HG02610 (cell line): ENCODE data around the gene TMTC2.
"Not testable (repeated sequence)": the region's sequence is repeated elsewhere in the genome, so short reads cannot be mapped to it uniquely, and the experiment has no call there.

Experiments
- ATAC-seq: cut with Tn5 transposase; IDR thresholded peaks from one replicate; pipeline ENCODE4 v1.9.1; 2021; ENCODE audit warnings: mild to moderate bottlenecking, moderate library complexity; ENCODE audit not compliant: unreplicated experiment

TMTC2 gene

DNA sequence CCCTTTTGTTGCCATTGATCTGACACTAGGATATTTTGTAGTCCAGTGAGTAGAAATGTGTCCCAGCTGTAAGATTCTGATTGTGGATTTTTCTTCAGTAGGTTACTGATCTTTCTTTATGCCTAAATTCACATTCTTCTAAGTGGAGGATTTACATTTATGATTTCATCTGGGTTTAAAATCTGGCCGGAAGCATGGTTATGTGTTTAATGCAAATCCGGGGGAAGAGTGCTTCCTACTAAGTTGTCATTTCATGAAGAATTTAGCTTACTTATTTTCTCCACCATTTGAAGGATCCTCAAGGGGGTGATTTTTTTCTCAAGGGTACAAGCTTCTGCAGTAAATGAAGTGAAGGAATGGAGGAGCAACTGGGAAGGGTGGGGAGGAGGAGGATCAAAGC lies 96.7 kb downstream of the TMTC2 start:
- ATAC-seq: no peak

DNA sequence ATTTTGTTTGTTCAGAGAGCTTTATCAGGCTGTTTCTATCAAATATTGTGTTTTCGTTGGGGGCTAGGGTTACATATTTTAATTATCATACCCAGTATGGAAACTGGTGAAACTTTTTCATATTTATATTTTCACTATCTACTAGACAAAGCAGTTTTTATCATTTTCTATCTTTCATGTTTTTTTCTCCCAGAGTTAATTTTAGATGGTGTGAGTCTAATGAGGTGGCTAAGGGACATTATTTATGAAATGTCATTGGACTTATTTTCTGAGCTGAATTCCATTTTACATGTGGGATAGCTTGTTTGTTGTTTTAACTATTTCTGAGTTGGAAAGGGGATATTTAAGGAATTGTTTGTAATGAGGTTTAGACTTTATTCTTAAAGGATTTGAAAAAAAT lies 100.3 kb downstream of the TMTC2 start:
- no peak for ATAC-seq

DNA sequence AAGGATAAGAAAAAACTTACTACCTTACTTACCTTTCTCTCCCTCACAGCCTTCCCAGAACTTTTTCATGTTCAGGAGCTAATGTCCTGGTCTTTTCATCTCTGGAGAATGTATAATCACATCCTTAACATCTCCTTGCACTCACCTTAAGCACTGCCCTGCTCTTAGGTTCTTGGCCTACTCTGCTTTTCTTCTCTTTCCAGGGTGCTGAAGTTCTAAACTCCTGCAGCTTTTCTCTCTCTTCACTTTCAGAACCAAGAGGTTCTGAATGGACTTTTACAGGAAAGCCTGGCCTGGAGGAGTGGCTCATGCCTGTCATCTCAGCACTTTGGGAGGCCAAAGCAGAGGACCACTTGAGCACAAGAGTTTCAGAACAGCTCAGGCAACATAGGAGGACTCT lies 101.9 kb downstream of the TMTC2 start:
- ATAC-seq: no peak

DNA sequence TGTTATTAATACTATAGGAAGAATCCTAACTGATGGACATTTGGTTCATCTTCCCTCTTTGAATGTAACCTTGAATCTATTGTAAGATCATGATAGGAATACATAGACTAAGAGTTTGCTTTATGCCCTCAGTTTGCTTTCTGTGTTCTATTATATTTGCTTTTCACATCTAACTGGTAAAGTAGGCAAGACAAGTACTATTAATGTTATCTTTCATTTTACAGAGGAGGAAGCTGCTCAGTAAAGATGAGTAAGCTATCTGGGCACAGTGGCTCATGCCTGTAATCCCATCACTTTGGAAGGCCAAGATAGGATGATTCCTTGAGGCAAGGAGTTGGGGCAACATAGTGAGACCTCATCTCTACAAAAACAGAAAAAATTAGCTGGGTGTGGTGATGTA lies 103.0 kb downstream of the TMTC2 start:
- no peak for ATAC-seq

DNA sequence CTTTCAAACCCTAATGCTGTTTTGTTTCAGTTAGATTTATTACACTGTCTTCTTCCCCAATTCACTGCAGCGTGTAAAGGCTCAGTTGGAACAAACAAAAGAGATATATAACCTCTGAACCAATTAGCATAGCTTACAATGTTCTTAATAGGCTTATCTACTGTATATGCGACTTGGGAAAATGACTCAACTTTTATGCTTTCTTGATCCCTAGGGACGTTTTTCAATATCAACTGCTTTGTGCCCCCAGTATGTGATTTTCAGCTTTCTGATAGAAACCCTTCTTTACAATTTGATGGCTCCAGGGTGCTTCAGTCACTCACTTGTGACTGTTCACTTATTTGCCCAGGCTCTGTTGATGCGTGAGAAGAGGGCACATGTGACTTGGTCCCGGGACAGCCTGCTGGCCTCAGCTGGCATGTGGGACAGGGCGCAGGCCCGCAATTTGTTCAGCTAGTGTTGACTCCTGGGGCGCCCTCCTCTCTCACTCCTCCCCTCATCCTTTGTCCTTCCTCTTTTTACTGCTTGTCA lies 107.1 kb downstream of the TMTC2 start:
- no peak for ATAC-seq

DNA sequence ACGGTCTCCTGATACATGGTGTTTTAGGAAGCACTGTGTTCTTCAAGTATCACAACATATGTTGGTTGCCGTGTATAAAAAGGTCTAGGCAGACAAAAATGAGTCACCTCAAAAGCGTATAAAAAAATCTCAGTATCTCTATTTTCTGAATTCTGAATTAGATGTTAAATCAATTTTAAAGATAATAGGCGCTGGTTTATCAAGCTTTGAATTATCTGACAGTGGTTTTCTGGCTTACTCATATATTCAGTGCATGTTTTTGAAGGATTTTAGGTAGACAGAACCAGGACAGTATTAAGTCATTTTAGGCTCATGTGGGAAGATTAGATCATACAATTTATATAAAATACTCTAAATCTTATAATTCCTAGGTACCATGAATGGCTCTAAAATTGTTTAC lies 110.8 kb downstream of the TMTC2 start:
- ATAC-seq: no peak

DNA sequence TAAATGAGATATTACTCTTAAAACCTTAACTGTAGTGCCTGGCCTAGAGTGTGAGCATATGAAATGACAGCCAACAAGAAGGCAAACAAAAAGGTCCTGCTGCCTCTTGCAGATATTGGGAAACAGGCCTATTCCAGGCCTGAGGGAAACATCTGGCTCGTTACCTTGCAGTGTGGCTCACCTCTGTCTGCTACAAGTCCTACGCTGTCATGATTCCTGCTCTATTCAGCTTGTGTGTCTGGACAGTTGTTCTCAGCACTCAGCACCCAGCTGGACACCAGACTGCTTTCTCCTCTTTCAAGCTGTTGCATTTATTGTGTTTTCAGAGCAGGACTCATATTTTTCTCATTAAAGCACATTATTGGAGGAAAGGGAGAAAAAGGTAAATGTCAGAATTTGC lies 113.5 kb downstream of the TMTC2 start:
- no peak for ATAC-seq

DNA sequence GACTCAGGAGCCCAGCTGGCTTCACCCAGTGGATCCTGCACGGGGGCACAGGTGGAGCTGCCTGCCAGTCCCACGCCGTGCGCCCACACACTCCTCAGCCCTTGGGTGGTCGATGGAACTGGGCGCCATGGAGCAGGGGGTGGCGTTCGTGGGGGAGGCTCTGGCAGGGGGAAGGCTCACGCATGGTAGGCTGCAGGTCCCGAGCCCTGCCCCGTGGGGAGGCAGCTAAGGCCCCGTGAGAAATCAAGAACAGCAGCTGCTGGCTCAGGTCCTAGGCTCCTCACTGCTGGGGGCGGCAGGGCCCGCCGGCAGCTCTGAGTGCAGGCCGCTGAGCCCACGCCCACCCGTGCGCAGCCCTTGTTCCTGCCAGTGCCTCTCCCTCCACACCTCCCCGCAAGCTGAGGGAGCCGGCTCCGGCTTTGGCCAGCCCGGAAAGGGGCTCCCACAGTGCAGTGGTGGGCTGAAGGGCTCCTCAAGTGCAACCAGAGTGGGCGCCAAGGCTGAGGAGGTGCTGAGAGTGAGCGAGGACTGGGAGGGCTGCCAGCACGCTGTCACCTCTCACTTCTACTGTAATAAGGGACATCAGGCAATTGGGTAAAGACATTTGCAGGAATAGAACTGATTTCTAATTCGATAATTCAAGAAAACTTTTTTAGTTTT lies 115.4 kb downstream of the TMTC2 start:
- ATAC-seq: no peak

DNA sequence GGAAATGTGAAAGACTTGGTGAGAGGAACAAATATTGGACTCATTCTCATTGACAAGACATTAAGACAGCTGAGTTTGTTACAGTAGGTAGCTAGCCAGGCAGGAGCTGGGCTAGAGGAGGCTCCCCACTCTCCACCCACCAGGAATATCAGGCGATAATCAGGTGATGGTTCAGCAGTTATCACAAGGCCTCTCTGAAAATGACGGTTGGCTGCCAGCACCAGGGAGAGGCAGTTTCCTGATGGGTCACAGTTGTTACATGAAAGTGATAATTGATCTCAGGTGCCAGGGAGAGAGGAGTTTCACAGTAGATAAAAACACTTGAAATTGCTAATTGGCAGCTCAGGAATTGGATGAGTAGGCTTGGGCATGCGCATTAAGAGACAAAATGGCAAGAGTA lies 116.5 kb downstream of the TMTC2 start:
- no peak for ATAC-seq

DNA sequence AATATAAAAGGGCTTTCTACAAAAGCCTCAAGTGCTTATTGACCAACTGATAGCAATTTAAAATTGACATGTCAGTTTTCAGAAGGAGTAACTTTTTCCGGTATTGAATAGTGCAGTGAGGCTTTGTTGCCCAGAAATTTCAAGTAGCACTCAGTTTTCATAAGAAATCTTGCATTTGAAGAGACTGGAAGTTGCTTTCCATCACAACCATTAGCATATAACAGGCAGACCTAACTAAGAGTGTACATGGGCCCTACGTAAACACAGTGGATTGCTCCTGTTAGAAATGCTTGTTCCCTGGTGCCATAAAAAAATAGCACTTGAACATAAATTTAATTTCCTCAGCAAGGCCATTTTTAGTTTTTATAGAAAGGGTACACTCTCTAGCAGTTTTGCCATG lies 117.9 kb downstream of the TMTC2 start:
- no peak for ATAC-seq

DNA sequence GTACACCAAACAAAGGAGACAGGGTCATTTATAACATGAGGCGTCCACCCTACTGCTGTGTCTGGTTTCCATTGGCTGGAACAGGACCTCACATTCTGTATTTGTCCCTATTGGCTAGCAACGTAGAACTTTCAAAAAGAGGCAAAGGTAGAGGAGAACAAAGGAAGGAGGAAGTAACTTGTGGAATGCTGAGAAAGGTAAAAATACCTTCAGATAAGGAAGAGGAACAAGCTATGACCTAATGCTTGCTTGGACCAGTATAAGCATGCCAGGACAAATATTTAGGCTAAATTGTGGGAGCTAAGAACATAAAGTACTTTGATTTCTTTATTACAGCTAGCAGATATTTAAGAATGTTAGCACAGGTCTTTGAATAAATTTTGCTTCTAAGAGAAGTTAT lies 118.3 kb downstream of the TMTC2 start:
- ATAC-seq: not testable (repeated sequence)

DNA sequence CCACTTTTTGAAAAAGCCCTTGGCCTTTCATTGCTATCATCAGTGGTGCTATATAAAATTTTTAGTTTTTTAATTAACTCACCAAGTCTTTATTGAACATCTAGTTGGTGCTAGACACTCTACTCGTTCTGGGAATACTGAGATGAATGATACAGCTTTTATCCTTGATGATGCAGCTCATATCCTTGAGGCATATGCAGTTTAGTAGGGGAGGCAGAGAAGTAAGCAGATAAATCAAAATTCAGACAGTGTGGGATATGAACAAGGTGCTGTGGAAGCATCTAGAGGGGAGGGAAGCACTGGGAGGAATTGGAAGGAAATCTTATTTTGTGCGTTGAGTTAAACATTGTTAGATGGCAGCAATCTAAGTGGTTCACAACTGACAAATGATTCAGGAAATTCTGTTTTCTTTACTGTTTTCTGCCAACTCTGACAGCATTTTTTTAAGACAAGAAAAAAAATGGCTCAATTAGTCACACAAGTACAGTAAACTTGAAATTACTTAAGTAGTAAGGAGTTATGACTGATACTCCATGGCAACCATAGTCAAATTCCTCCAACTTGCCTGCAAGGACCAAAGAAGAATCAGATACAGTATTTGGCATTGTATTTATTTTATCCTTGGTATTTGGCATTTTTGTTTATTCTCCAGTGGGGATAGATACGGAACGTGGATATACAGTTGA lies 119.2 kb downstream of the TMTC2 start:
- no peak for ATAC-seq

DNA sequence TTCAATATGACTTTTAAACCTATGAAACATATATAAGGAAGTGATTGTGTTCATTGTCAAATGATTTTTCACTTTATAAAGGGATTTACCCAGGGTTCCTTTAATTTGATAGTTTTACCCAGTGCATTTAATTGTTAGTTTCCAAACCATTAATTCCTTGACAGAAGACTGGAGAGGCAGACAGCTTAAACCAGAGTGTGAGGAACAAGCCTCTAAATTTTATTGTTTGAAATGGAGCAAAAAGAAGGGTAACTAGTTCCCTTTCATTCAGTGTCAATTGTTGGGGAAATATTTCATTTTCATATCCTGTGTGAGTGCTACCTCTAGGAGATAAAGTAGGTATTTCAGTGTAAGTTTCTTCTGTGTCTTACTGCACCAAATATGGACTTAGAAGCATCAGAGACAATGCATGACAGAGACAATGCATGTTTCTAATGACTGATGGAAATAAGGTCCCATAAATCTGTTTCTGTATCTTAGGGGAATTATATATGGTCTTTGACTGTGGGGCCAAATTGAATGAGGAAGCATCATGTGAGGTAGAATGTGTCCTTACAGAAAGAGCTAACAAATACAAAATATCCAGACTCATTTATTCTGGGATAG lies 120.5 kb downstream of the TMTC2 start:
- ATAC-seq: no peak

DNA sequence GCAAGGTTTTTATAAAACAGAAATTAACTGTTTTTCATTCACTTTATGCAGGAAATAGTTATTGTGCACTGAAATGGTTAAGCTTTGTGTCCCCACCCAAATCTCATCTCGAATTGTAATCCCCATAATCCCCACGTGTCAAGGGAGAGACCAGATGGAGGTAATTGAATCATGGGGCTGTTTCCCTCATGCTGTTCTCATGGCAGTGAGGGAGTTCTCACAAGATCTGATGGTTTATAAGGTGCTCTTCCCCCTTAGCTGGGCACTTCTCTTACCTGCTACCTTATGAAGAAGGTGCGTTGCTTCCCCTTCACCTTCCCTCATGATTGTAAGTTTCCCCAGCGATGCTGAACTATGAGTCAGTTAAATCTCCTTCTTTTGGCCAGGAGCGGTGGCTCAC lies 123.9 kb downstream of the TMTC2 start:
- no peak for ATAC-seq

DNA sequence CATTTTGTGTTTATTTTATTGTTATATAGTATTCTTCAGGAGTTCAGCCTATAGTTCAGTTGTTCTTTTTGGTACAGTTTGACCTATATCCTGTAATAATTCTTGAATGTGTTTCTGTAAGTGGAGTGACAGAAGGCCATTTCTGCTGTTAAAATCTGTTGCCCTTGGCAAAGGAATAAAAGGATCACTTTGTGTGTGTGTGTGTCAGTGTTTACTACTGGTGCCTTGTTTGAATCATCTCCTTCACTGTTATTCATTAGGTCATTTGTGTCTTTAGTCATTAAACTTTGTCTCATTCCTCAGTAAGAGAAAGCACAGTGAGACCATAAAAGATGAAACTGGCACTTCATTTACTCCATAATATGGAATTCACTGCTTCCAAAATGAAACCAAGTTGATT lies 130.7 kb downstream of the TMTC2 start:
- no peak for ATAC-seq

DNA sequence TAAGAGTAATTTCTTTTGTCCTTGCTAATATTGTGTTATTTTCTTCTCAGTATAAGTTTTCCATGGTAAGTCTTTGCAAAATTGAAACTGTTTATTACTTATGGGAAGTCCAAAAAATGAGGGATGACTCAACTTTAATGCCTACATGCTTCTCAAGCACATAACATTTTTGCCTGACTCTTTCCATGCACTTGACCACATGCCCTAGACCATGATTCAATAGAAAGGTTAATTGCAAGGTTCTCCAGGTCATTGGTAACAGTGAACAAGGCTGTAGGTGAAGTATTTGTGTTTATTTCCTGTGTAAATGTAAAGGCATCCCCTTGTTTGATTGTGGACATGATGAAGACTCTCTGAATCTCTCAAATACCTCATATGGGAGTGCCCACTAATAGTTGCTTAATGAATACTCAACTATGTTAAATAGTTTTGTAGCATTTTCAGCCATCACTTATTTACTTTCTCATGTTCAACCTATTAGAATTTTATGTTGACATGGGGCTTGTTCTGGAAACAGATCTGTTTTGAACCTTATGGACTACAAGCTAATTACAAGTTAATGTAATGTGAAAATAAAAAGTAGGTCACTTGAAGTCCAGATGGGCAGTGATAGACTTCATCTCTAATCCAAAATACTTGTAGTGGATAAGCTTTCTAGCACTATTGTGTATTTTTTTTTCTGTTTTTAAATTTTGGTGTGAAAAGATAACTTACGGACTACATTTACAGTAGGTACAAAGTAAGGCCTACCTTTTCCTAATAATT lies 131.7 kb downstream of the TMTC2 start:
- no peak for ATAC-seq

DNA sequence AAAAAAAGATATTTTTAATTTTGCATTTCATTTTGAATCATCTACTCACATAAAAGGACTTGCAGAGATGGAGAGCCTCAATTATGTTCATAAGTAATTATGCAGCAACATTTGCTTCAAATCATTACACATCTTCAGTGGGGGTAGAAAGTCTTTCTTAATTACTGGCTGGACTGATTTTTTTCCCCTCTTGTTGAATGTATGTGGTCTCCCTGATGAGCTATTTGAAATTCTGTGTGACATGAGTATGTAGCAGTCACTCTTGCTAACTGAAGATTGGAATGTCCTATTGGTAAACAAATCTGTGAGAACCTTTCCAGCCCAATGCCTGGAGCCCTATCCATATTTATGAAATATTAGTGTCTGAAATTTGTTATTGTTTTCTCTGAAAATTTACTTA lies 139.8 kb downstream of the TMTC2 start:
- ATAC-seq: no peak

DNA sequence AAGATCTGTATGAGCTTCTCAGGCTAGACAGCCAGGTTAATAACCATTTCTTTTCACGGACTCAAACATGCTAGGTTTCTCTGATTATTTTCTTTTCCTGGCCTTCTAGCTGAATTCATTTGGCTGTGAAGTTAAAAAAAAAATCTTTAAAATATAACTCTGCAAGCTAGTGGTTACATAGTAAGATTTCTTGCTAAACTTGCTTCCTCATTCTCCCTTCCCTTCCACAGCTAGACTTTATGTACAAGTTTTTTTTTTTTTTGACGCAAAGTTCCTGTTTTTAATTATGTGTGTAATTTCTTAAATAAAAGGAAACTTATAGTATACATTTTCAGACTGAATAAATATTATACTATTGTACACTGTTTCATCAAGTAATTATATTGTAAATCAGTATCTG lies 145.4 kb downstream of the TMTC2 start:
- ATAC-seq: no peak

DNA sequence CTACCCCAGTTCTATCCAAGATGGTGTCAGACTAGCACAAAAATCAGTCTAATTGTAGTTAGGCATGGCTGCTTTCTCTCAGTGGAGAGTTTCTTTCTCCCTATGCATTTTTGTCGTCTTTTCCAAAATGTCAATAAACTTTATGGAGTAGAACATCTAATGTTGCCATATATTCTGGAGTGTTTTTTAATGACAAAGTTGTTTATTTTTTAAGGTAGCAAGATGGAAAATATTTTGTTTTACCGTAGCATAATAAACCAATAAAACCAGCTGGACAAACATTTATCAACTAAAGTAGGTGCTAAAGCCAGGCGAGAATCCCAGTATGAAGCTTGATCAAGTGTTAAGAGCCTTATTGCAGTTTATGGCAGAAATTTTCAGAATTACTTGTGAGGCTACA lies 146.3 kb downstream of the TMTC2 start:
- ATAC-seq: no peak

DNA sequence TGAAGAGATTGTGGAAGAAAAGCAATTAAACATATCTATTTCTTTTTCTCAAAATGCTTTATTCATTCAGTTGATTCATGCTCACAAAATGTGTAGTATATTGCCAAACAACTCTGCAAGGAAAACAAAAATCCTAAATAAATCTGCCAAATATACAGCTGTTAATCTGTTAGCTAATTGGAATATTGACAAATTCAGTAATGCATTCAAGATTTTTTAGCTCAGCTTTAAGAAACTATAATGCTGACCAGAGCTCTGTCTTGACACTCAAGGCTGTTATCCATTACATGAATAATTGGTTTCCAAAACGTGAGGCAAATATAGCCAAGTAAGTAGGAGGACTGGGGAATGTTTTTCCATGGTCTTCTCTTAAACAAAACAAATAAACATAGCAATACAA lies 146.8 kb downstream of the TMTC2 start:
- ATAC-seq: no peak

DNA sequence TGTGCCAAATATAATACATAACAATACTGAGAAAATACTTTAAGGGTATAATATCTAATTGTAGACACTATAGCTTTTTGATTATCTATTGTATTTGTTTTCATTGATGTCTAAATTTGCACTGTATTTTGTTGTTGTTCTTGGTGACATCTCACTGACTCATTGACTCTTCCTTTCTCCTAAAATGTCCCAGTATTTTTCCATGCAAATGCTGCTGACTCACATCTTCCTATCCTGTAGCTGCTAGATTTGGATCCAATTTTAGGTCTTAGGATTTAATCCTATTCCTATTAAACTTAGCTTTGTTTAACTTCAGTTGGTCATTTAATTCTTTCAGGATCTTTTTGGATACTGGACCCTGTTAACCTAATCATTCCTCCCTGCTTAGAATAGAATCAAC lies 148.5 kb downstream of the TMTC2 start:
- no peak for ATAC-seq

DNA sequence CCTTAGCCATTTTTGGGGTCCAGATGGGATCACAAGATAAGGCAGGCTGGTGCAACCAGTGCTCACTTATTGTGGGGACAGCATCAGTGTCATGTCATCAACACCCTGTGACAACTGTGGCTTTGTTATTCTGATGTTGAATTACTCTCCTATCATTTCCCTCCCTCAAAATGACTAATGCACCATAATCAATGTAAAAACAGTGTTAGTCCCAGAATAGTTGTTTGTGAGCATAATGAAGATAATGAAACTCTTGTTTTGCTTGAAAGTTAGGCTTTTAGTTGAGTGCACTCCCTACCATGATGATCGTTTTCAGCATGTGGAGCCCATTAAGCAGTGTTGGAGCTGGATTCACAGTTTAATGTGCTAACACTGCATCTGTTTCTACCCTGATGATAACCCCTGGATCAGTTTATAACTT lies 151.4 kb downstream of the TMTC2 start:
- no peak for ATAC-seq
